ENCODE results near the gene KCNQ5. TPM values are rescaled to one million over a fixed set of nuclear protein-coding genes. Genes with fewer than 3 reads are reported as not detected.
"Not testable (repeated sequence)": the region's sequence is repeated elsewhere in the genome, so short reads cannot be mapped to it uniquely, and the experiment has no call there.

The KCNQ5 gene
- total and polyA plus RNA-seq, 11 donors: 0.06 to 0.18 TPM; not detected in 9

DNA sequence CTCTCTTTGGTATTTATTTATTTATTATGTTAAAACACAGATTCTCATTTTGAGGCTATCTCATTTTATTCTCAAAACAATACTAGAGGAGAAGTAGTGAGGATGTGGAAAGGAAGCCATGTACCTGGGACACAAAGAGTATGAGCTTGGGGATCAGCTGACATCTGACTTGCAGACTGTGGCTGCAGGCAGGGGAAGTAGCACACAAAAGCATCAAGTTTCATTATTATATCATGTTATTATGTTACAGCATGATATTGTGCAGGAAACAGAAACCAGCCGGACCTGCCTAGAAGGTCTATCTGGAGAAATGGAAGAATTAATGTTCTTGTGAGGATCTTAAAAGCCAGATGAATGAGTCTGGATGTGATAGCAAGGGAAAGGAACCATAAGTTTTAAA is 355.2 kb downstream of the KCNQ5 start:
- no peaks in the 10 kb centered on the region for H3K4me1 ChIP-seq
- no peak for ATAC-seq
- H3K27ac ChIP-seq: no peak overlapping the region
- peaks cover 0 to 11% (median 0%) of the 10 kb centered on the region in 12 donors for H3K9me3 ChIP-seq
- H3K36me3 ChIP-seq: no peaks in the 10 kb centered on the region
- WGBS, 4 donors: 50 to 65% (median 53%) methylated on average over 1 of the region's 1 CpG
- DNase-seq: no peak
- intact Hi-C loops (cut with DNase I): no loop called here
- no peaks in the 10 kb centered on the region for H3K27me3 ChIP-seq
- no peak for TF ChIP-seq CTCF (IDR thresholded peaks at IDR 0.05)
- TF ChIP-seq POLR2A (IDR thresholded peaks at IDR 0.05): no peak
- H3K4me3 ChIP-seq: no peak overlapping the region

DNA sequence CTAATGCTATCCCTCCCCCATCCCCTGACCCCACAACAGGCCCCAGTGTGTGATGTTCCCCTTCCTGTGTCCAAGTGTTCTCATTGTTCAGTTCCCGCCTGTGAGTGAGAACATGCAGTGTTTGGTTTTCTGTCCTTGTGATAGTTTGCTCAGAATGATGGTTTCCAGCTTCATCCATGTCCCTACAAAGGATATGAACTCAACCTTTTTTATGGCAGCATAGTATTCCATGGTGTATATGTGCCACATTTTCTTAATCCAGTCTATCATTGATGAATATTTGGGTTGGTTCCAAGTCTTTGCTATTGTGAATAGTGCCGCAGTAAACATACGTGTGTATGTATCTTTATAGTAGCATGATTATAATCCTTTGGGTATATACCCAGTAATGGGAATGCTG is 356.9 kb downstream of the KCNQ5 start:
- DNase-seq; H3K27ac ChIP-seq; H3K4me1 ChIP-seq; H3K36me3 ChIP-seq; intact Hi-C loops (cut with DNase I); H3K27me3 ChIP-seq; H3K4me3 ChIP-seq; ATAC-seq: not testable (repeated sequence)
- H3K9me3 ChIP-seq: peaks cover 0 to 11% (median 0%) of the 10 kb centered on the region in 12 donors
- 93 to 95% (median 94%) methylated on average over 3 of the region's 3 CpGs for WGBS, 4 donors

DNA sequence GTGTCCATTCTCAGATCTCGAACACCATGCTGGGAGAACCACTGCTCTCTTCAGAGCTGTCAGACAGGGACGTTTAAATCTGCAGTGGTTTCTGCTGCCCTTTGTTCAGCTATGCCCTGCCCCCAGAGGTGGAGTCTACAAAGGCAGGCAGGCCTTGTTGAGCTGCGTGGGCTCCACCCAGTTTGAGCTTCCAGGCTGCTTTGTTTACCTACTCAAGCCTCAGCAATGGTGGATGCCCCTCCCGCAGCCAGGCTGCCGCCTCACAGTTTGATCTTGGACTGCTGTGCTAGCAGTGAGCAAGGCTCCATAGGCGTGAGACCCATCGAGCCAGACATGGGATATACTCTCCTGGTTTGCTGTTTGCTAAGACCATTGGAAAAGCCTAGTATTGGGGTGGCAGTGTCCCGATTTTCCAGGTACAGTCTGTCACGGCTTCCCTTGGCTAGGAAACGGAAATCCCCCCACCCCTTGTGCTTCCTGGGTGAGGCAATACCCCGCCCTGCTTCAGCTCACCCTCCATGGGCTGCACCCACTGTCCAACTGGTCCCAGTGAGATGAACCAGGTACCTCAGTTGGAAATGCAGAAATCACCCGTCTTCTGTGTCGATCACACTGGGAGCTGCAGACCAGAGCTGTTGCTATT is 362.4 kb downstream of the KCNQ5 start:
- H3K27me3 ChIP-seq; H3K4me3 ChIP-seq; H3K36me3 ChIP-seq; H3K4me1 ChIP-seq; intact Hi-C loops (cut with DNase I); H3K27ac ChIP-seq; DNase-seq; ATAC-seq: not testable (repeated sequence)
- WGBS, 4 donors: 78 to 86% (median 81%) methylated on average over 11 to 13 of the region's 13 CpGs
- H3K9me3 ChIP-seq: peaks cover 0 to 11% (median 0%) of the 10 kb centered on the region in 12 donors

GRCh38 chr6:72984981-72985665 is 363.3 kb downstream of the KCNQ5 start:
- ATAC-seq (no peak), DNase-seq (no peak)
- no peak for TF ChIP-seq POLR2A (IDR thresholded peaks at IDR 0.05)
- no peak for TF ChIP-seq CTCF (IDR thresholded peaks at IDR 0.05)
- peaks cover 0 to 8% (median 0%) of the 10 kb centered on the region in 12 donors for H3K9me3 ChIP-seq
- no peak overlapping the region for H3K4me3 ChIP-seq
- intact Hi-C loops (cut with DNase I): no loop called here
- 87 to 91% (median 89%) methylated on average over 4 of the region's 4 CpGs for WGBS, 4 donors
- H3K36me3 ChIP-seq: no peaks in the 10 kb centered on the region
- no peaks in the 10 kb centered on the region for H3K4me1 ChIP-seq
- no peak overlapping the region for H3K27ac ChIP-seq
- no peaks in the 10 kb centered on the region for H3K27me3 ChIP-seq

GRCh38 chr6:72987301-72987700 is 365.4 kb downstream of the KCNQ5 start:
- no peak for TF ChIP-seq CTCF (IDR thresholded peaks at IDR 0.05)
- TF ChIP-seq POLR2A (IDR thresholded peaks at IDR 0.05): no peak
- 82 to 89% (median 87%) methylated on average over 16 to 19 of the region's 19 CpGs for WGBS, 4 donors
- no peak overlapping the region for H3K27ac ChIP-seq

More at GRCh38 chr6:72987301-72987700, 365.4 kb downstream of the KCNQ5 start:
- ATAC-seq (no peak), DNase-seq (no peak)
- no peaks in the 10 kb centered on the region for H3K4me1 ChIP-seq
- H3K27me3 ChIP-seq: no peaks in the 10 kb centered on the region
- no peak overlapping the region for H3K4me3 ChIP-seq
- intact Hi-C loops (cut with DNase I): no loop called here
- peaks cover 0 to 6% (median 0%) of the 10 kb centered on the region in 12 donors for H3K9me3 ChIP-seq
- H3K36me3 ChIP-seq: no peaks in the 10 kb centered on the region
